ENCODE results near the gene TBC1D9. TPM values are rescaled to one million over a fixed set of nuclear protein-coding genes. Genes with fewer than 3 reads are reported as not detected.

Gene TBC1D9
- total RNA-seq, 1 donor from 2014 or later: 15.0 TPM

GRCh38 chr4:140640150-140640748 is 115.9 kb downstream of the TBC1D9 start:
- DNase-seq (ENCODE audit: low spot score): no peak
- intact Hi-C loops (cut with DNase I): loop anchor here (10.0 kb wide), 1 partner anchor 495 kb away; the partner anchor contains the start of gene RNF150

- intact Hi-C loops (cut with DNase I): loop anchor here (10.0 kb wide), 1 partner anchor 216 kb away; no protein-coding TSS in a partner anchor
- DNase-seq (ENCODE audit: low spot score): no peak
Observed at GRCh38 chr4:140639066-140639465, 117.1 kb downstream of the TBC1D9 start.

- DNase-seq (ENCODE audit: low spot score): no peak
- intact Hi-C loops (cut with DNase I): loop anchor here (10.0 kb wide), 1 partner anchor 217 kb away; no protein-coding TSS in a partner anchor
Observed at GRCh38 chr4:140637836-140638235, 118.3 kb downstream of the TBC1D9 start.

GRCh38 chr4:140635606-140636005 is 120.6 kb downstream of the TBC1D9 start:
- no peak for DNase-seq (ENCODE audit: low spot score)
- intact Hi-C loops (cut with DNase I): loop anchor here (10.0 kb wide), 1 partner anchor 219 kb away; no protein-coding TSS in a partner anchor

GRCh38 chr4:140633951-140634350 is 122.2 kb downstream of the TBC1D9 start:
- intact Hi-C loops (cut with DNase I): loop anchor here (10.0 kb wide), 1 partner anchor 221 kb away; no protein-coding TSS in a partner anchor
- no peak for DNase-seq (ENCODE audit: low spot score)

- intact Hi-C loops (cut with DNase I): loop anchor here (10.0 kb wide), 1 partner anchor 222 kb away; no protein-coding TSS in a partner anchor
- no peak for DNase-seq (ENCODE audit: low spot score)
Observed at GRCh38 chr4:140633124-140633523, 123.1 kb downstream of the TBC1D9 start.

GRCh38 chr4:140630246-140630645 is 125.9 kb downstream of the TBC1D9 start:
- DNase-seq (ENCODE audit: low spot score): no peak
- intact Hi-C loops (cut with DNase I): loop anchor here (10.0 kb wide), 1 partner anchor 225 kb away; no protein-coding TSS in a partner anchor

- DNase-seq (ENCODE audit: low spot score): no peak
- intact Hi-C loops (cut with DNase I): no loop called here
Observed at GRCh38 chr4:140628016-140628415, 128.2 kb downstream of the TBC1D9 start.

- intact Hi-C loops (cut with DNase I): no loop called here
- no peak for DNase-seq (ENCODE audit: low spot score)
Observed at GRCh38 chr4:140626661-140627376, 129.4 kb downstream of the TBC1D9 start.

GRCh38 chr4:140622333-140622958 is 133.7 kb downstream of the TBC1D9 start:
- intact Hi-C loops (cut with DNase I): no loop called here
- no peak for DNase-seq (ENCODE audit: low spot score)

GRCh38 chr4:140621161-140621560 is 135.0 kb downstream of the TBC1D9 start:
- intact Hi-C loops (cut with DNase I): no loop called here
- DNase-seq (ENCODE audit: low spot score): no peak

- DNase-seq (ENCODE audit: low spot score): no peak
- intact Hi-C loops (cut with DNase I): loop anchor here (10.0 kb wide), 1 partner anchor 183 kb away; no protein-coding TSS in a partner anchor
Observed at GRCh38 chr4:140617499-140618248, 138.5 kb downstream of the TBC1D9 start.

- no peak for DNase-seq (ENCODE audit: low spot score)
- intact Hi-C loops (cut with DNase I): loop anchor here (10.0 kb wide), 1 partner anchor 181 kb away; no protein-coding TSS in a partner anchor
Observed at GRCh38 chr4:140615451-140615850, 140.7 kb downstream of the TBC1D9 start.

GRCh38 chr4:140612357-140612756 is 143.8 kb downstream of the TBC1D9 start:
- no peak for DNase-seq (ENCODE audit: low spot score)
- intact Hi-C loops (cut with DNase I): loop anchor here (10.0 kb wide), 1 partner anchor 178 kb away; no protein-coding TSS in a partner anchor

GRCh38 chr4:140611854-140612253 is 144.3 kb downstream of the TBC1D9 start:
- intact Hi-C loops (cut with DNase I): loop anchor here (10.0 kb wide), 1 partner anchor 177 kb away; no protein-coding TSS in a partner anchor
- no peak for DNase-seq (ENCODE audit: low spot score)

GRCh38 chr4:140609548-140610425 is 146.4 kb downstream of the TBC1D9 start:
- intact Hi-C loops (cut with DNase I): loop anchor here (5.0 to 10.0 kb wide), 2 partner anchors 175 to 247 kb away; no protein-coding TSS in a partner anchor
- DNase-seq (ENCODE audit: low spot score): no peak

- intact Hi-C loops (cut with DNase I): loop anchor here (5.0 kb wide), 1 partner anchor 246 kb away; no protein-coding TSS in a partner anchor
- DNase-seq (ENCODE audit: low spot score): no peak
Observed at GRCh38 chr4:140607852-140608251, 148.3 kb downstream of the TBC1D9 start.

- intact Hi-C loops (cut with DNase I): loop anchor here (5.0 kb wide), 1 partner anchor 82 kb away; the partner anchor contains the start of gene ELMOD2
Observed at GRCh38 chr4:140604544-140604943, 151.6 kb downstream of the TBC1D9 start.

More at GRCh38 chr4:140604544-140604943, 151.6 kb downstream of the TBC1D9 start:
- DNase-seq (ENCODE audit: low spot score): no peak
